Peyer's patch (tissue), 4 donors: ENCODE data around the gene CNRIP1. TPM values are rescaled to one million over a fixed set of nuclear protein-coding genes. Genes with fewer than 3 reads are reported as not detected.
A peak's percentile ranks its signal among the peaks of the same experiment; 100 is the strongest.

Source experiments
- DNase-seq, 3 donors: peaks; one replicate each; pipeline ENCODE4 v3.0.0-alpha.2; 2017 to 2019
- H3K27ac ChIP-seq, 4 donors: fragments of 200-600 bp; sonication (generic); one replicate each; pipeline ENCODE4 v1.5.1; 2016 to 2019
- H3K27me3 ChIP-seq, 2 donors: fragments of 200-600 bp; sonication (generic); one replicate each; pipeline ENCODE4 v1.5.1; 2019
- H3K36me3 ChIP-seq, 3 donors: fragments of 200-600 bp; sonication (generic); one replicate each; pipeline ENCODE4 v1.5.1; 2016 to 2019
- H3K4me1 ChIP-seq, 4 donors: fragments of 200-600 bp; sonication (generic); one replicate each; pipeline ENCODE4 v1.5.1; 2016 to 2019
- H3K4me3 ChIP-seq, 4 donors: fragments of 200-600 bp; sonication (generic); 1 replicate in 3 of 4; 2 replicates in 1 of 4; pipeline ENCODE4 v1.5.1; 2016 to 2019; ENCODE audit warnings: mild to moderate bottlenecking in 1 of 4
- H3K9me3 ChIP-seq, 4 donors: fragments of 200-600 bp; sonication (generic); one replicate each; pipeline ENCODE4 v1.5.1; 2016 to 2019; ENCODE audit warnings: mild to moderate bottlenecking in 1 of 4
- POLR2A ChIP-seq, 2 donors: fragments of 450-650 bp; IDR thresholded peaks; one replicate each; pipeline ENCODE4 v1.5.1; 2017; ENCODE audit warnings: antibody characterized with exemption in 2 of 2, mild to moderate bottlenecking in 2 of 2, moderate library complexity in 2 of 2
- total RNA-seq, 4 donors: library from RNA; depleted of rRNA; stranded (reverse); fragments of >200 nt; gene quantifications; one replicate each; pipeline ENCODE4 v1.1.0, GENCODE V29; 2016
- TF ChIP-seq, protein P1 (sequence below), 6 experiments: fragments of 450-650 bp in 4 of 6; fragments of 200-600 bp in 2 of 6; sonication (generic) in 1 of 6; IDR thresholded peaks; one replicate each; pipeline ENCODE4 v1.5.1; 2017 to 2019; ENCODE audit warnings: antibody characterized with exemption in 6 of 6, mild to moderate bottlenecking in 3 of 6, moderate library complexity in 1 of 6

The CNRIP1 gene
- total RNA-seq, 4 donors from 2014 or later, result 2.1 to 21.5 (median 4.8) TPM

DNA sequence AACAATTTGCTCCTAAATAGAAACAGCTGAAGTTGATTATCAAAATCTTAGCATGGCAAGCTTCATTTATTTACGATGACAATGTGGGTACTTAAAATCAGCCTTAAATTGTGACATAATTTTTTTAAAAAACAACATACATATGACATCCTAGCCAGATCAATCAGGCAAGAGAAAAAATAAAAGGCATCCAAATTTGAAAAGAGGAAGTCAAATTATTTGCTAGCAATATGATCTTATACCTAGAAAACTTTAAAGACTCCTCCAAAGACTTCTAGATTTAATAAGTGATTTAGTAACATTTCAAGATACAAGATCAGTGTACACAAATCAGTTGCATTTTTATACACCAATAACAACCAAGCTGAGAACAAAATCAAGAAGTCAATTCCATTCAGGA, 53.1 kb downstream of the CNRIP1 start:
- Histone ChIP-seq H3K4me1 (no peaks in the 10 kb centered on the region), H3K36me3 (no peaks in the 10 kb centered on the region), H3K27ac (no peak overlapping the region), H3K9me3 (no peaks in the 10 kb centered on the region), H3K4me3 (no peak overlapping the region), H3K27me3 (no peaks in the 10 kb centered on the region)
- DNase-seq, result no peak
- TF ChIP-seq, protein P1, sequence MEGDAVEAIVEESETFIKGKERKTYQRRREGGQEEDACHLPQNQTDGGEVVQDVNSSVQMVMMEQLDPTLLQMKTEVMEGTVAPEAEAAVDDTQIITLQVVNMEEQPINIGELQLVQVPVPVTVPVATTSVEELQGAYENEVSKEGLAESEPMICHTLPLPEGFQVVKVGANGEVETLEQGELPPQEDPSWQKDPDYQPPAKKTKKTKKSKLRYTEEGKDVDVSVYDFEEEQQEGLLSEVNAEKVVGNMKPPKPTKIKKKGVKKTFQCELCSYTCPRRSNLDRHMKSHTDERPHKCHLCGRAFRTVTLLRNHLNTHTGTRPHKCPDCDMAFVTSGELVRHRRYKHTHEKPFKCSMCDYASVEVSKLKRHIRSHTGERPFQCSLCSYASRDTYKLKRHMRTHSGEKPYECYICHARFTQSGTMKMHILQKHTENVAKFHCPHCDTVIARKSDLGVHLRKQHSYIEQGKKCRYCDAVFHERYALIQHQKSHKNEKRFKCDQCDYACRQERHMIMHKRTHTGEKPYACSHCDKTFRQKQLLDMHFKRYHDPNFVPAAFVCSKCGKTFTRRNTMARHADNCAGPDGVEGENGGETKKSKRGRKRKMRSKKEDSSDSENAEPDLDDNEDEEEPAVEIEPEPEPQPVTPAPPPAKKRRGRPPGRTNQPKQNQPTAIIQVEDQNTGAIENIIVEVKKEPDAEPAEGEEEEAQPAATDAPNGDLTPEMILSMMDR (IDR thresholded peaks at IDR 0.05), result no peak
- TF ChIP-seq POLR2A (IDR thresholded peaks at IDR 0.05), result no peak

DNA sequence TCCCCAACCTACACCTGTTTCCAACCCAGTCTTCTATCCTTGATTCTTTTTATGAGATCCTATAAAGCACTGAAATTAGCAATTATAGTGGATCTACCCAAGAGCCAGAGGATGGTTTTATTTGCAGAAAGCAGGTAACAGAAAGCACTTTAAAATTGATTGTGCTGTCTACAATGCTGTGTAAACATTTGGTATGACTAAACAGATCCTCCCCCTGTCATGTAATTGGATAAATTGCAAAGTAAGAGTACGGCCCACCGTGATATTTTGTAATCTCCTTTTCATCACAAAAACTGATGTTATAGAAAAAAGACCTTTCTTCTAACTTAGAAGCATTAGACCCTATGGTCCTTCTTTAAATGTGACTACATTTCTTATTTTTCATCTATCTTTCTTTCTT, 56.1 kb downstream of the CNRIP1 start:
- no peak overlapping the region for H3K27ac ChIP-seq
- TF ChIP-seq POLR2A (IDR thresholded peaks at IDR 0.05), result no peak
- TF ChIP-seq, protein P1 (IDR thresholded peaks at IDR 0.05), result no peak
- no peak overlapping the region for H3K4me3 ChIP-seq

DNA sequence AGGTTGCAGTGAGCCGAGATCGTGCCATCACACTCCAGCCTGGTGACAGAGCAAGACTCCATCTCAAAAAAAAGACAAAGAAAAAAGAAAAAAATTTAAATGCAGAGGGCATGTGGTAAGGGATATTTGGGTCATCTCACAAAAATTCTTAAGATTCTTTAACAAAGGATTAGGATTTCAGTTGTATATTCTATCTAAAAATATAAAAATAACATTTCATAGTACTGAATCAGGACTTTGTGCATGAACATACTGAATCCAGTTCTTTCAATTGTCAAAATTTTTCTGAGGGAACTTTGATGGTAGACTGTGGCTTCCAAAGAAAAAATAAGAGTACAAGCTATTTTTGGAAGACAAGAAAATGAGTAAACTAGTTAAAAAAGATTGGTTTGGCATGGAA, 60.9 kb downstream of the CNRIP1 start:
- peaks cover 0 to 5% (median 0%) of the 10 kb centered on the region in 4 donors for H3K4me1 ChIP-seq
- H3K36me3 ChIP-seq, result no peaks in the 10 kb centered on the region
- DNase-seq, result no peak
- H3K4me3 ChIP-seq, result no peak overlapping the region
- H3K27ac ChIP-seq, result no peak overlapping the region
- no peak for TF ChIP-seq POLR2A (IDR thresholded peaks at IDR 0.05)
- TF ChIP-seq, protein P1 (IDR thresholded peaks at IDR 0.05), result no peak
- no peaks in the 10 kb centered on the region for H3K27me3 ChIP-seq
- H3K9me3 ChIP-seq, result no peaks in the 10 kb centered on the region

More for the DNA sequence above, 56.1 kb downstream of the CNRIP1 start:
- Histone ChIP-seq H3K27me3 (no peaks in the 10 kb centered on the region), H3K4me1 (no peaks in the 10 kb centered on the region), H3K36me3 (no peaks in the 10 kb centered on the region), H3K9me3 (no peaks in the 10 kb centered on the region)
- no peak for DNase-seq

DNA sequence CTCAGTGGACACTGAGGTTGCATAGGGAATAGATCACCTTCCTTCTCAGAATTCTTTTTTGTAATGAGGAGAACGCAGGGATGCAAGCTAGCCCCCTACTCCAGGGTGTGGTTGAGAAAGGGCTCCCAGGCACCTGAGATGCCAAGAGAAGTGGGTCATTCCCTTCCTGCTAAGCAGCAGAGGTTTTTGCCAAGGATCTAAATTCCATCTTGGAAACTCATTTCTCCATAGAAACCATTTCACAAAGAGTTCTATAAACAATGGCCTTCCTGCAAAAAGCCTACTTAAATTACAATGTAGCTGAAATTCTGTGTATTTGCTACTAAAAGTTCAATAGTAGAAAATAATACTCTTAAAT, 63.7 kb downstream of the CNRIP1 start:
- DNase-seq, result no peak
- Histone ChIP-seq H3K36me3 (no peaks in the 10 kb centered on the region), H3K27me3 (no peaks in the 10 kb centered on the region), H3K4me1 (peaks cover 0 to 8% (median 0%) of the 10 kb centered on the region in 4 donors), H3K4me3 (no peak overlapping the region), H3K27ac (no peak overlapping the region), H3K9me3 (no peaks in the 10 kb centered on the region)
- TF ChIP-seq POLR2A (IDR thresholded peaks at IDR 0.05), result no peak
- TF ChIP-seq, protein P1 (IDR thresholded peaks at IDR 0.05), result no peak

DNA sequence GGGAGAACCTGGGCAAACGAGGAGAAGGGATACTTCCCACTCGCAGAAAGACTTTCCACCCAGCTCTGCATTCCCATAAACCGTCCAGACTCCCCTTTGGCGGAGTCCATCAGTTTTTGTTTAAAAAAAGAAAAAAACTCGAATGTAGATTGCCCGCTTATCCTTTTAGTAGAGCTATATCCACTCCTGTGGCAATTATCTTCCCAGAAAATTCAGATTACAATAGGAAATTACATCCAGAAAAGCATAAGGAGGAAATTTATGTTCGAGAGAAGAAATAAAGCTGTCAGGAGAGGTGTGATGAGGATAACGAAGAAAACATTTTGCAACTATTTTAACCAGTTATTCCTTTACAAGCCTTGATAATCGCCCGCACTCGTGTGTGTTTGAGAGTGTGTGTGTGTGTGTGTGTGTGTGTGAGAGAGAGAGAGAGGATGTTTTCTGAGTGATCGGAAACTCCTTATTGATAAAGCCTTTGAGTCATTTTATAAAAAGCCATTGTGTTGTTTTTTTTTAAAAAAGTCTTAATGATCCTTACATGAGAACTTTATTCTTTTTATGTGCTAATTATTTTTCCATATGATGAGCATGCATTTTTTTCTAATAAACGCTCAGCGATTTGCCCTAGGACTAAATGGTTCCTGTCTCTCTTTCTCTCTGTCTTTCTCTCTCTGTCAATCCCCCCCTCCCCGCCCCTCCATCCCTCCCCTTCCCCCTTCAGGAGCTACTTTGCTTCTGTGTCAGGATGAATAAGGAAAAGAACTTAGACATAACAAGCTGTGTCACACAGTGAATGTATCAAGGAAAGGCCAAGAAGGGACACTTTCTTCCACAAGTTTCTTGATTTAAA, 66.3 kb downstream of the CNRIP1 start:
- DNase-seq, result peak in 1 of 3 donors; percentile 39
- H3K4me1 ChIP-seq, result peaks cover 0 to 30% (median under 1%) of the 10 kb centered on the region in 4 donors
- H3K4me3 ChIP-seq, result peak overlapping the region; percentile 67 to 94 (median 82)
- no peaks in the 10 kb centered on the region for H3K9me3 ChIP-seq
- TF ChIP-seq, protein P1 (IDR thresholded peaks at IDR 0.05), result no peak
- no peak for TF ChIP-seq POLR2A (IDR thresholded peaks at IDR 0.05)
- H3K27ac ChIP-seq, result peak overlapping the region; percentile 93 to 100 (median 96)
- no peaks in the 10 kb centered on the region for H3K27me3 ChIP-seq
- no peaks in the 10 kb centered on the region for H3K36me3 ChIP-seq
